Central memory CD8-positive, alpha-beta T cell (primary cell): Measurements from ENCODE around the gene CCDC14.
"Not testable (repeated sequence)": the region's sequence is repeated elsewhere in the genome, so short reads cannot be mapped to it uniquely, and the experiment has no call there.

Experiments used
- ATAC-seq: fragments of 150-1000 bp; cut with Tn5 transposase; replicated peaks from 2 replicates; pipeline ENCODE4 v1.10.0; 2022; ENCODE audit warnings: mild to moderate bottlenecking, moderate FRiP score, moderate number of reproducible peaks; ENCODE audit not compliant: poor library complexity, severe bottlenecking; ENCODE audit errors: extremely low read depth
- DNase-seq, 2 donors: peaks; one replicate each; pipeline ENCODE4 v3.0.0; 2021; ENCODE audit warnings: low spot score in 2 of 2
- H3K27ac Mint-ChIP-seq: one replicate; pipeline ENCODE4 v1.8.0; 2022; ENCODE audit warnings: low read depth, mild to moderate bottlenecking, moderate library complexity, mixed read lengths
- H3K27me3 Mint-ChIP-seq: one replicate; pipeline ENCODE4 v1.8.0; 2022; ENCODE audit warnings: mixed read lengths
- H3K36me3 Mint-ChIP-seq: one replicate; pipeline ENCODE4 v1.8.0; 2022; ENCODE audit warnings: mild to moderate bottlenecking, moderate library complexity, mixed read lengths; ENCODE audit not compliant: insufficient read depth
- H3K4me1 Mint-ChIP-seq: one replicate; pipeline ENCODE4 v1.8.0; 2022; ENCODE audit warnings: mixed read lengths
- H3K4me3 Mint-ChIP-seq: one replicate; pipeline ENCODE4 v1.8.0; 2022; ENCODE audit warnings: mild to moderate bottlenecking, moderate library complexity, mixed read lengths
- H3K9me3 Mint-ChIP-seq: one replicate; pipeline ENCODE4 v1.8.0; 2022; ENCODE audit warnings: mixed read lengths

Gene CCDC14, protein sequence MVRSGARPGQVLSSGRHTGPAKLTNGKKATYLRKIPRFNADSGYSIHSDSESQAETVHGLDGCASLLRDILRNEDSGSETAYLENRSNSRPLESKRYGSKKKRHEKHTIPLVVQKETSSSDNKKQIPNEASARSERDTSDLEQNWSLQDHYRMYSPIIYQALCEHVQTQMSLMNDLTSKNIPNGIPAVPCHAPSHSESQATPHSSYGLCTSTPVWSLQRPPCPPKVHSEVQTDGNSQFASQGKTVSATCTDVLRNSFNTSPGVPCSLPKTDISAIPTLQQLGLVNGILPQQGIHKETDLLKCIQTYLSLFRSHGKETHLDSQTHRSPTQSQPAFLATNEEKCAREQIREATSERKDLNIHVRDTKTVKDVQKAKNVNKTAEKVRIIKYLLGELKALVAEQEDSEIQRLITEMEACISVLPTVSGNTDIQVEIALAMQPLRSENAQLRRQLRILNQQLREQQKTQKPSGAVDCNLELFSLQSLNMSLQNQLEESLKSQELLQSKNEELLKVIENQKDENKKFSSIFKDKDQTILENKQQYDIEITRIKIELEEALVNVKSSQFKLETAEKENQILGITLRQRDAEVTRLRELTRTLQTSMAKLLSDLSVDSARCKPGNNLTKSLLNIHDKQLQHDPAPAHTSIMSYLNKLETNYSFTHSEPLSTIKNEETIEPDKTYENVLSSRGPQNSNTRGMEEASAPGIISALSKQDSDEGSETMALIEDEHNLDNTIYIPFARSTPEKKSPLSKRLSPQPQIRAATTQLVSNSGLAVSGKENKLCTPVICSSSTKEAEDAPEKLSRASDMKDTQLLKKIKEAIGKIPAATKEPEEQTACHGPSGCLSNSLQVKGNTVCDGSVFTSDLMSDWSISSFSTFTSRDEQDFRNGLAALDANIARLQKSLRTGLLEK

DNA sequence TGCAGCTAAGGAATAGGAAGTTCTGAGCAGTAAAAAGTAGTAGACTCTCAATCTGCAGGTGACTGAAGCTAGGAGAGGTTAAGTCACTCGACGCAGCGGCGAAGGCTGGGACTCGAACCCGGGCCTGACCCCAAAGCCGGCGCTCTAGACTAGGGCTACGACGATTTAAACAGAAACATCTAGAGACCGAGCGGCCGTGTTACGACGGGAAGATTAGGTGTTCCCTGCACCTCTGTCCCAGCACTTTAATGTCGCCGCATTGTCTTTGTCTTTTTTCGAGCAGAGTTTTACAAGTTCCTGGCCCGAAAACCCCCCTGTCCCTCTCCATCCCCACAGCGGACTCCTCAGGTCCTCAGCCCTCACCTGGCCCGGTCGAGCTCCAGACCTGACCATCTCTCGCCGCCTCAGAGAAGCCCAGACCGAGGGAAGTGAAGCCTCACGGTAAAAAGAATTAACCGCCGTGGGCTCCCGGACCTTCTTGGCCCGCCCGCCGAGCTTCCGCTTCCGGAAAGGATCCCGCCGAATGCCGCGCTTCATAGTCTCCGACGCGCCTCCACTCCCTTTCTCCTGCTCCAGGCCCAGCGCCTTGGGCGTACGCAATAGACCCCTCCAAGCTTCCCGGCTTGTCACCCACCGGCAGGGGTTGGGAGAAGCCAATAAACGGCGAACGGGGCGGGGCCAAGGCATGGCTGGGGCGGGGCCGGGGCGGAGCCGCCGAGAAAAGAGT lies at the start of gene CCDC14:
TSS of gene CCDC14 (minus strand) at position 449 of the 727 bp plus-strand sequence. CDS start at position 393, 56 bp downstream.
- no peaks in the 10 kb centered on the region for H3K9me3 Mint-ChIP-seq
- peak within 1 kb of the TSS; percentile 96 for H3K27ac Mint-ChIP-seq
- peaks cover 20% of the 10 kb centered on the region for H3K4me1 Mint-ChIP-seq
- peak within 1 kb of the TSS; percentile 92 for H3K4me3 Mint-ChIP-seq
- peak; percentile 75 for ATAC-seq
- H3K36me3 Mint-ChIP-seq, result peaks cover 6% of the 10 kb centered on the region
- DNase-seq, result peak; percentile 35 to 42
- H3K27me3 Mint-ChIP-seq, result no peaks in the 10 kb centered on the region

- not testable (repeated sequence) for ATAC-seq, H3K9me3 Mint-ChIP-seq, H3K27ac Mint-ChIP-seq, DNase-seq, H3K4me1 Mint-ChIP-seq, H3K4me3 Mint-ChIP-seq, H3K36me3 Mint-ChIP-seq
- H3K27me3 Mint-ChIP-seq, result peaks cover 64% of the 10 kb centered on the region
These were observed 47.3 kb upstream of the CCDC14 start for GRCh38 chr3:124008321-124008720.

GRCh38 chr3:124007186-124007585 lies 46.2 kb upstream of the CCDC14 start:
- H3K27ac Mint-ChIP-seq, result no peak overlapping the region
- peaks cover 2% of the 10 kb centered on the region for H3K36me3 Mint-ChIP-seq
- H3K9me3 Mint-ChIP-seq, result no peaks in the 10 kb centered on the region
- ATAC-seq, result no peak
- H3K4me1 Mint-ChIP-seq, result no peaks in the 10 kb centered on the region
- H3K27me3 Mint-ChIP-seq, result peaks cover 75% of the 10 kb centered on the region
- DNase-seq, result no peak
- H3K4me3 Mint-ChIP-seq, result no peak overlapping the region

GRCh38 chr3:124002405-124003079 lies 41.5 kb upstream of the CCDC14 start:
- not testable (repeated sequence) for H3K4me1 Mint-ChIP-seq, ATAC-seq, DNase-seq, H3K36me3 Mint-ChIP-seq, H3K27ac Mint-ChIP-seq, H3K4me3 Mint-ChIP-seq, H3K9me3 Mint-ChIP-seq
- peaks cover 88% of the 10 kb centered on the region for H3K27me3 Mint-ChIP-seq

DNA sequence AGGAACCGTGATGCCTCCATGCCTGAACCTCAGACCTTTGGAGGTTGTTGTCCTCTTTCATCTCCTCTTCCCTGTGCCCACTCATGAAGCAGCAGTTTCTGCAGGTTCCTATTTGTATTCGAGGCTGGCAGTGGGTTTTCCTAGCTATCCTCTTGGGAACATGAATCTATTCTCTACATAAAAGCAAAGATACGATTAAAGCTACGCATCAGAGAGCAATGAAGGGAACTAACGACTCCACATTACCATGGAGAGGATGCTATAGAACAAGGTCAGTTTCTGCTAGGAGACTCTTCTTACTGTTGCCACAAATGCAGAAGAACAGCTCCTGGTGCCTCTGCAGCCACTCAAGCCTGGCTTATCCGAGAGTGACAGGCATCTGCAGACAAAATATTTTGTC lies 40.3 kb upstream of the CCDC14 start:
- H3K27me3 Mint-ChIP-seq, result peaks cover 78% of the 10 kb centered on the region

DNA sequence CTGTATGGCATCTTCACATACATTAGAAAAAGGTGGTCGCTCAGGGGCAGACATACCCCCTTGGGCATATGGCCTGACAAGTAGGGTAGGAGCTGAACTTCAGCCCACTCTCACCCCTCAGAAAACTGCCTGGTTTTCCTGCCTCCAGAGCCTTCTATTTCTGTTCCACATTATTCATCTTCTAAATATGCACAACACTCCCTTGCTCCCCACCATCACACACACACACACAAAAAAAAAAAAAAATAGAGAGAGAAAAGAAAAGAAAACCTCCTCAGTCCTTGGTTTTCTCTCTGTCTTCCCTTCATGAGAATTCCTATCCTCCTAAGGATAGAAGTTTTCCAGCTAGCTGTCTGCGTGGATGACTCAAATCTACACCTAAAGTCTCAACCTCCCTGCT lies 36.5 kb upstream of the CCDC14 start:
- Mint-ChIP-seq H3K4me1 (no peaks in the 10 kb centered on the region), H3K27ac (no peak overlapping the region), H3K9me3 (no peaks in the 10 kb centered on the region), H3K36me3 (no peaks in the 10 kb centered on the region), H3K27me3 (peaks cover 39% of the 10 kb centered on the region), H3K4me3 (no peak overlapping the region)
- ATAC-seq (no peak), DNase-seq (no peak)

More for the DNA sequence above, 40.3 kb upstream of the CCDC14 start:
- not testable (repeated sequence) for H3K27ac Mint-ChIP-seq, H3K36me3 Mint-ChIP-seq, H3K4me1 Mint-ChIP-seq, DNase-seq, ATAC-seq, H3K9me3 Mint-ChIP-seq, H3K4me3 Mint-ChIP-seq

DNA sequence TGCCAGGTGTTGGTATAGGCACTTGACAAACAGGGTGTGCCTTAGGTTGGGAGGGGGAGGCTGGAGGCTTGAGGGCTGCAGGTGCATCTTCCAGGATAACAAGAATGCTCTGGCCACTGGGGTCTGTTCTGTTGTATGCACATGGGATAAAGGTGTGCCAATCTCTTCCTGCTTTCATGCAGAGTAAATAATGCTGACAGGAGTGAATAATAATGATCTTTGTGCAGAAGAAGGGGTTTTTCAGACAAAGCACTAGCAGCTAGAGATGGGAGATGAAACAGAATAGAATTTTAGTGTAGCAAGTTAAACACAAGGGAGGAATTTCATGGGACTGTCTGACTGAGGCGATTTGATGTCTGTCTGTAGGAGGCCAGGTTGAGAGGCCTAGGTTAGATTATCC lies 32.8 kb upstream of the CCDC14 start:
- no peaks in the 10 kb centered on the region for H3K4me1 Mint-ChIP-seq
- no peak overlapping the region for H3K27ac Mint-ChIP-seq
- H3K9me3 Mint-ChIP-seq, result no peaks in the 10 kb centered on the region
- DNase-seq (no peak), ATAC-seq (no peak)
- no peaks in the 10 kb centered on the region for H3K36me3 Mint-ChIP-seq
- peaks cover 34% of the 10 kb centered on the region for H3K27me3 Mint-ChIP-seq
- H3K4me3 Mint-ChIP-seq, result no peak overlapping the region

DNA sequence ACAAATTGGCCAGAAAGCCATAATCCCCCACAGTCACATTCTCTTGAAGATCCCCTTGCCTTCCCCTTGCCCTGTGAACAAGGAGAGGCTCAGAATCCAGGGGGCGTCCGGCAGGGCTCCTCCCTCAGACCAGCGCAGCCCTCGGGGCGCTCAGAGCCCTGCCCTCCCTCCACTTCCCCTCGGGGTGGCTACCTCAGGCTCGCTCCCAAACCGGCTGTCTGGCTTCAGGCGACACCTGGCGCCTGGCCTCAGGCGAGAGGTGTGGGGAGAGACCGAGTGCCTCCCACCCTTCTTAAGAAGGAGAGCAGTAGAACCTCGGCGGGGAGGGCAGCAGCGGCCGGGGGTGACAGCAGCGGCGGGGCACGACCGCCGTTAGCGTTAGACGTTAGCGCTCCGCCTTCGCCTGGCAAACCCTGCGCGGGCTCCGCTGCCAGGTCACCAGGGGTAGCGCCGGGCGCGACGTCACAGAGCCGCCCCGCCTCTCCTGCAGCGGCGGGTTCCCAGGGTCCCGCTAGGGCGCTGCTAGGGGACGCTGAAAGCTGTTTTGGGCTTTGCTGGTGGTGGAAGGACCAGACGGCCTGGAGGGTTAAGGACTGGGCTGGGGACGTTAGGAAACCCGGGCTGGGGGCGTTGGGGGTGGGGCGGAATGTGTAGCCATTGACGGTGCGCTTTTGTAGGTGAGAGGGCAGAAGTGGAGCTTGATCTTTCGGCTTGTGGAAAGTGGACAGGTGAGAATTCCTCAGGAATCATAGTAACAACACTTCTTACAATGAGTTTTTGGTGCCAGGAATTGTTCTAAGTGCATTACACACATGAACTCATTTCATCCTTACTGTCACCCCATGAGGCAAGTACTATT lies 30.9 kb upstream of the CCDC14 start, which contains the start of gene ROPN1:
TSS of gene ROPN1 (minus strand) at position 395 of the 859 bp plus-strand sequence. CDS start 11,643 bp downstream, outside the sequence.
- not testable (repeated sequence) for H3K36me3 Mint-ChIP-seq, DNase-seq, H3K27ac Mint-ChIP-seq, H3K9me3 Mint-ChIP-seq, H3K4me1 Mint-ChIP-seq
- ATAC-seq, result peak; percentile 95
- Mint-ChIP-seq H3K27me3 (peaks cover 39% of the 10 kb centered on the region), H3K4me3 (peak within 1 kb of the TSS; percentile 28)

DNA sequence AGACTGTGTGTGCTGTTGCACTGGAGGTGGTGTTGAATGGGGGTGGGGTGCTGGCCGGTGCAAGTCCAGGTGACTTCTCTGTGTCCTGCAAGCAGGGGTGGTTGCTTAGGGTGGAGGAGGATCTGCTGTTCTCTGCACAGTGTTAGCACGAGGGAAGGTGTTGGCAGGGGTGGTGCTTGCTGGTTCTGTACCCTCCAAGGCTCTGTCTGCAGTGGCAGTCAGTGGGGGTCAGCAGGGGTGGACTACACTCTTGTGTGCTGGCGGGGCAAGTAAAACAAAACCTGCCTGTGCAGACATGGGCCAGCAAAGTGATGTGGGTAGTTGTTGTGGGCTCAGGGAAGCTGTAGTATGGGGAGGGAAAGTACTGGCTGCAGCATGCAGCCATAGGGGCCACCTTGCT lies 25.4 kb upstream of the CCDC14 start:
- Mint-ChIP-seq H3K27ac (no peak overlapping the region), H3K4me1 (no peaks in the 10 kb centered on the region), H3K9me3 (no peaks in the 10 kb centered on the region), H3K4me3 (no peak overlapping the region), H3K36me3 (no peaks in the 10 kb centered on the region), H3K27me3 (peaks cover 83% of the 10 kb centered on the region)
- ATAC-seq (no peak), DNase-seq (no peak)

GRCh38 chr3:123984957-123985356 lies 23.9 kb upstream of the CCDC14 start:
- peaks cover 86% of the 10 kb centered on the region for H3K27me3 Mint-ChIP-seq
- no peak for DNase-seq
- ATAC-seq, result no peak
- no peak overlapping the region for H3K4me3 Mint-ChIP-seq
- H3K9me3 Mint-ChIP-seq, result no peaks in the 10 kb centered on the region
- no peaks in the 10 kb centered on the region for H3K4me1 Mint-ChIP-seq
- H3K36me3 Mint-ChIP-seq, result no peaks in the 10 kb centered on the region
- no peak overlapping the region for H3K27ac Mint-ChIP-seq

DNA sequence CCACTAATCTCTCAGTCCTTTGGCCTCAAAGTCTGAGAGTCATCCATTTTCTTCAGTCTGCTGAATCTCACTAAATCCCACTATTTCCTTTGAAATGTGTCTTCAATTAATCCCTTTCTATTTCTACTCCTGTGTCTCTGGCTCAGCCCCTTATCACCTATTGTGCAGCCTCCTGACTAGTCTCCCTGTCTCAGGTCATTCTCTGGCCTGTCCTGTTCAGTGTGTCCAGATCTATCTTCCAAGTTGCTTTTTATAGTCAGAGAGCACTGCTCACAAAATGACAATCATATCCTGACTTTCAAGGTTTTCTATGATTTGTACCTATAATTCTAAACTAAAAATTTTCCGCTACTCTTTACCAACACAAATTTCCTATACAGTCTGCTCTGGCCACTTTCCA lies 23.3 kb upstream of the CCDC14 start:
- Mint-ChIP-seq H3K4me3 (no peak overlapping the region), H3K27me3 (peaks cover 82% of the 10 kb centered on the region), H3K27ac (no peak overlapping the region), H3K9me3 (no peaks in the 10 kb centered on the region), H3K36me3 (no peaks in the 10 kb centered on the region), H3K4me1 (no peaks in the 10 kb centered on the region)
- no peak for ATAC-seq
- no peak for DNase-seq
